GM12878 (cell line): ENCODE measurements around the gene CD83.
A peak's percentile ranks its signal among the peaks of the same experiment; 100 is the strongest.

Experiments used
- CBX3 ChIP-seq: fragments of 200-600 bp; sonication (generic); IDR thresholded peaks from 2 replicates; pipeline ENCODE4 v1.6.1; 2016; ENCODE audit warnings: low read depth, borderline replicate concordance
- CTCF ChIP-seq, 3 experiments: IDR thresholded peaks in 2 of 3; conservative IDR thresholded peaks in 1 of 3; 2 replicates each; pipeline ENCODE4 v1.5.1; 2011; ENCODE audit warnings: low read depth in 3 of 3, low read length in 3 of 3, mild to moderate bottlenecking in 3 of 3, control low read depth in 2 of 3, moderate library complexity in 2 of 3, inconsistent platforms in 1 of 3, mixed read lengths in 1 of 3; ENCODE audit not compliant: control insufficient read depth in 2 of 3, insufficient read depth in 1 of 3; ENCODE audit errors: extremely low read depth in 1 of 3
- CUX1 ChIP-seq: IDR thresholded peaks from 2 replicates; pipeline ENCODE4 v1.6.1; 2012; ENCODE audit warnings: improper control_type of control experiment, low read depth, low read length; ENCODE audit not compliant: insufficient replicate concordance
- ESRRA ChIP-seq: IDR thresholded peaks from 2 replicates; pipeline ENCODE4 v1.6.1; 2012; ENCODE audit warnings: mild to moderate bottlenecking, low read length, improper control_type of control experiment
- EZH2 ChIP-seq: IDR thresholded peaks from 2 replicates; pipeline ENCODE4 v1.6.1; 2012; ENCODE audit warnings: low read depth, mild to moderate bottlenecking, control low read depth, inconsistent platforms, low read length, borderline replicate concordance; ENCODE audit not compliant: control insufficient read depth
- IRF3 ChIP-seq: fragments of 450-650 bp; IDR thresholded peaks from 2 replicates; pipeline ENCODE4 v1.6.1; 2014; ENCODE audit warnings: mild to moderate bottlenecking
- POLR2A ChIP-seq: IDR thresholded peaks from 2 replicates; pipeline ENCODE4 v1.6.1; 2011; ENCODE audit warnings: low read depth, mild to moderate bottlenecking, low read length
- POLR2AphosphoS5 ChIP-seq: IDR thresholded peaks from 2 replicates; pipeline ENCODE4 v1.6.1; 2011; ENCODE audit warnings: mild to moderate bottlenecking, low read length, inconsistent platforms
- SIN3A ChIP-seq: IDR thresholded peaks from 2 replicates; pipeline ENCODE4 v1.6.1; 2012; ENCODE audit warnings: low read depth, low read length, improper control_type of control experiment
- SUPT20H ChIP-seq: IDR thresholded peaks from 2 replicates; pipeline ENCODE4 v1.6.1; 2011; ENCODE audit warnings: low read depth, mild to moderate bottlenecking, low read length, moderate library complexity, borderline replicate concordance; ENCODE audit not compliant: control insufficient read depth
- SUZ12 ChIP-seq: fragments of 200-600 bp; sonication (generic); IDR thresholded peaks from one replicate; pipeline ENCODE4 v1.6.1; 2018; ENCODE audit warnings: antibody characterized with exemption, mild to moderate bottlenecking; ENCODE audit not compliant: unreplicated experiment
- TCF12 ChIP-seq: IDR thresholded peaks from 2 replicates; pipeline ENCODE4 v1.6.1; 2011; ENCODE audit warnings: low read depth, mild to moderate bottlenecking, low read length
- ZNF274 ChIP-seq: IDR thresholded peaks from one replicate; pipeline ENCODE4 v1.8.0; 2011; ENCODE audit not compliant: insufficient read length, insufficient read depth
- TF ChIP-seq, protein P1 (sequence below): IDR thresholded peaks from 2 replicates; pipeline ENCODE4 v1.6.1; 2012; ENCODE audit warnings: low read depth, low read length, improper control_type of control experiment

DNA sequence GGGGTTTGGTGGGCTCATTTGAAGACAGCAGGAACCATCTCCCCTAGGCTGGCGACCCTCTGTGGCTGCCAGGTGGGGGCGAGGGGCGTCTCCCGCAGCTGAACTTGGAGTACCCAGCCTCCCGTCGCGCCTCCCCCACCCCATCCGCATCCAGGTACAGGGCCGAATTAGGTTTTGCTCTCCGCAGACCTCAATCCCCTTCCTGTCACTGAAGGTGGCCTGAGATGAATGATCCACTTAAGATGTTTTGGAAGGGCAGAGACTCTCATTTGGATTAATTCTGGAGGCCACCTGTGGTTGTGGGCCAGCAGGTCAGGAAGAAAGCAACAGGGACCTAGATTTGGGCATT is 493 bp downstream of the CD83 start:
- TF ChIP-seq CTCF (IDR thresholded peaks at IDR 0.05 in 2 of 3, conservative IDR thresholded peaks at IDR 0.05 in 1 of 3; ENCODE audit: control insufficient read depth in 2 of 3, extremely low read depth in 1 of 3, insufficient read depth in 1 of 3, low read depth in 3 of 3, low read length in 3 of 3) (no peak), CBX3 (no peak), POLR2A (no peak), SIN3A (no peak), ZNF274 (no peak), EZH2 (no peak), POLR2AphosphoS5 (peak; percentile 15; the same call in 1 of the 2 replicates), IRF3 (no peak), SUPT20H (no peak), CUX1 (no peak), TCF12 (no peak), SUZ12 (no peak), ESRRA (no peak)
- TF ChIP-seq, protein P1, sequence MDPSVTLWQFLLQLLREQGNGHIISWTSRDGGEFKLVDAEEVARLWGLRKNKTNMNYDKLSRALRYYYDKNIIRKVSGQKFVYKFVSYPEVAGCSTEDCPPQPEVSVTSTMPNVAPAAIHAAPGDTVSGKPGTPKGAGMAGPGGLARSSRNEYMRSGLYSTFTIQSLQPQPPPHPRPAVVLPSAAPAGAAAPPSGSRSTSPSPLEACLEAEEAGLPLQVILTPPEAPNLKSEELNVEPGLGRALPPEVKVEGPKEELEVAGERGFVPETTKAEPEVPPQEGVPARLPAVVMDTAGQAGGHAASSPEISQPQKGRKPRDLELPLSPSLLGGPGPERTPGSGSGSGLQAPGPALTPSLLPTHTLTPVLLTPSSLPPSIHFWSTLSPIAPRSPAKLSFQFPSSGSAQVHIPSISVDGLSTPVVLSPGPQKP = no peak
